Transverse colon (tissue), 4 donors: ENCODE measurements around the gene CACNA1C.

Experiments used
- POLR2A ChIP-seq: fragments of 450-650 bp; IDR thresholded peaks from one replicate; pipeline ENCODE4 v1.6.1; 2016; ENCODE audit warnings: antibody characterized with exemption, mild to moderate bottlenecking, moderate library complexity
- POLR2AphosphoS5 ChIP-seq, 3 donors: sonication (generic); formaldehyde crosslinking; IDR thresholded peaks; one replicate each; pipeline ENCODE4 v1.6.1; 2016; ENCODE audit warnings: antibody characterized with exemption in 3 of 3
- TF ChIP-seq, protein P1 (sequence below), 5 experiments: fragments of 200-600 bp in 3 of 5; fragments of 450-650 bp in 2 of 5; sonication (generic) in 3 of 5; IDR thresholded peaks; 1 replicate in 2 of 5; 2 replicates in 3 of 5; pipeline ENCODE4 v1.5.1; 2016 to 2017; ENCODE audit warnings: antibody characterized with exemption in 5 of 5, inconsistent platforms in 3 of 5, mild to moderate bottlenecking in 2 of 5, moderate library complexity in 1 of 5

DNA sequence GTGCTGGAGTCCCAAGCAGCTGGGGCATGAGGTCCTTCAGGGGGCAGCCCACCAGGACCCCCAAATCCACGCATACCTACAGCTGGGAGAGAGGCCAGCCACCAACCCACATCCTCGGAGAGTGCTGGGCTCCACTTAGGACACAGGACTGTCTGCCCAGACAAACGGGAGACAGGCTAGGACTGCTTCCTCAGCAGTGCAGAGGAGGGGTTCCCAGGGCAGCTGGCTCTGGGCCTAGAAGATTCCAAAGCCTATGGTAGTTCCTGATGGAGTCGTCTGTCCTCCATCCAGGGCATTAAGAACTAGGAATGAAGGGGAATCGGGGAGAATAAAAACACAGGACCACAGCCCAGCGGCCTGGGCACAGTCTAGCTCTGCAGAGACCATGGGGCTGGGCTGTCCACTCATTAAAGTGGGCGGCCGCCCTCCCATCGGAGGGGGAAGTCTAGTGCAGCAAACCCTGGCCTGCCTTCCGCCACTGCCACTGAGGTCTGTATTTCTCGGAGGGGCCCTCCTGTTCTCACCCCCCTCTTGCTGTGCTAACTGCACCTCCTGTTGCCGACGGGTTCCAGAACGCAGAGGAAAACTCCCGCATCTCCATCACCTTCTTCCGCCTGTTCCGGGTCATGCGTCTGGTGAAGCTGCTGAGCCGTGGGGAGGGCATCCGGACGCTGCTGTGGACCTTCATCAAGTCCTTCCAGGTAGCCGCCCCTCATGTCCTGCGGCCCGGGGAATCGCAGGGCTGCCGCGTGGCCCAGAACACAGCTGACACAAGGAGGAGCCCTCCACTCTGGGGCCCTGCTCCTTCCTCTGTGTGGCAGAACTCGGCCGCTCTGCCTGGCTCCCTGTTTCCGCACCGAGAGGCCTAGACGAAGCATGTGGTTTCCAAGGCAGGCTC, 598.5 kb downstream of the CACNA1C start:
- TF ChIP-seq POLR2A (no peak), POLR2AphosphoS5 (IDR thresholded peaks at IDR 0.05) (no peak)
- TF ChIP-seq, protein P1, sequence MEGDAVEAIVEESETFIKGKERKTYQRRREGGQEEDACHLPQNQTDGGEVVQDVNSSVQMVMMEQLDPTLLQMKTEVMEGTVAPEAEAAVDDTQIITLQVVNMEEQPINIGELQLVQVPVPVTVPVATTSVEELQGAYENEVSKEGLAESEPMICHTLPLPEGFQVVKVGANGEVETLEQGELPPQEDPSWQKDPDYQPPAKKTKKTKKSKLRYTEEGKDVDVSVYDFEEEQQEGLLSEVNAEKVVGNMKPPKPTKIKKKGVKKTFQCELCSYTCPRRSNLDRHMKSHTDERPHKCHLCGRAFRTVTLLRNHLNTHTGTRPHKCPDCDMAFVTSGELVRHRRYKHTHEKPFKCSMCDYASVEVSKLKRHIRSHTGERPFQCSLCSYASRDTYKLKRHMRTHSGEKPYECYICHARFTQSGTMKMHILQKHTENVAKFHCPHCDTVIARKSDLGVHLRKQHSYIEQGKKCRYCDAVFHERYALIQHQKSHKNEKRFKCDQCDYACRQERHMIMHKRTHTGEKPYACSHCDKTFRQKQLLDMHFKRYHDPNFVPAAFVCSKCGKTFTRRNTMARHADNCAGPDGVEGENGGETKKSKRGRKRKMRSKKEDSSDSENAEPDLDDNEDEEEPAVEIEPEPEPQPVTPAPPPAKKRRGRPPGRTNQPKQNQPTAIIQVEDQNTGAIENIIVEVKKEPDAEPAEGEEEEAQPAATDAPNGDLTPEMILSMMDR (IDR thresholded peaks at IDR 0.05), result no peak
